GM11168 (cell line): ENCODE data around the gene CDK11B.
"Not testable (repeated sequence)": the region's sequence is repeated elsewhere in the genome, so short reads cannot be mapped to it uniquely, and the experiment has no call there.

ENCODE experiments used
- in situ Hi-C: fragments of 300-500 bp; cut with MboI; formaldehyde crosslinking; loops from one replicate; pipeline ENCODE4 v1.12.0; 2022; ENCODE audit warnings: low sequenced_read_pairs; ENCODE audit not compliant: unreplicated experiment

Gene CDK11B

GRCh38 chr1:1684031-1684681 is 25.4 kb upstream of the CDK11B start:
- in situ Hi-C loops = no loop called here

DNA sequence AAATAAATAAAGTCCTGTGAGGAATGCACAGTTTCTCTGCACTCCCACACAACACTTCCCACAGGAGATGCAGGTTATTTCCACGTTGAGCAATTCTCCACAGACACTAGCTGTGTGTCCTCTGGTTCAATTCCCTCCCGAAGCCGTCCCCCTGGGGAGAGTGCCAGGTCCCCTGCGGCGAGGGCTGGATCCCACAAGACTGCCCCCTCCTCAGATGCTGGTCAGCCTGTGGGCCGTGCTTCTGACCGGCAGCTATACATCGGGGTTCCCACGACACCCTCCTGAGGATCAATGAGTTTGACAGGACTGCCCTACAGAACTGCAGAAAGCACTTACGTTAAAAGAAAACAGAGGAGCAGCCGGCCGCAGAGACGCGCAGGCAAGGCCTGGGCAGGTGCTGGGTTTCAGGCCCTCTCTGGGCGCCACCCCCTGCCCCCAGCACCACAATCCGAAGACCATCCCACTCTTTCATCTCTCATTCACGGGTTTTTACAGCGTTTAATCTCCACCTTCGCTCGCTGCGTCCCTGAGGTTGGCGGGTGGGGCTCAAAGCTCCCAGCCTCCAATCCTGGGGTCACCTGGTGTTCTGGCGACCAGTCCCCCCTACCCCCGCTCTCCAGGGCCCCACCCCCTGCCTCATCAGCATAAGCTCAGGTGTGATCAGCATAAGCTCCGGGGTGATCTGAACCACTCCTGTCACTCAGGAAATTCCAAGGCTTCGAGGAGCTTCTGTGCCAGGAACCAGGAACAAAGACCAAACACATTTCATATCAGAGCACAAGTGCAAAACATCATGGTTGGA is 24.5 kb upstream of the CDK11B start:
- in situ Hi-C loops = no loop called here

GRCh38 chr1:1680912-1681273 is 22.1 kb upstream of the CDK11B start:
- in situ Hi-C loops = no loop called here

DNA sequence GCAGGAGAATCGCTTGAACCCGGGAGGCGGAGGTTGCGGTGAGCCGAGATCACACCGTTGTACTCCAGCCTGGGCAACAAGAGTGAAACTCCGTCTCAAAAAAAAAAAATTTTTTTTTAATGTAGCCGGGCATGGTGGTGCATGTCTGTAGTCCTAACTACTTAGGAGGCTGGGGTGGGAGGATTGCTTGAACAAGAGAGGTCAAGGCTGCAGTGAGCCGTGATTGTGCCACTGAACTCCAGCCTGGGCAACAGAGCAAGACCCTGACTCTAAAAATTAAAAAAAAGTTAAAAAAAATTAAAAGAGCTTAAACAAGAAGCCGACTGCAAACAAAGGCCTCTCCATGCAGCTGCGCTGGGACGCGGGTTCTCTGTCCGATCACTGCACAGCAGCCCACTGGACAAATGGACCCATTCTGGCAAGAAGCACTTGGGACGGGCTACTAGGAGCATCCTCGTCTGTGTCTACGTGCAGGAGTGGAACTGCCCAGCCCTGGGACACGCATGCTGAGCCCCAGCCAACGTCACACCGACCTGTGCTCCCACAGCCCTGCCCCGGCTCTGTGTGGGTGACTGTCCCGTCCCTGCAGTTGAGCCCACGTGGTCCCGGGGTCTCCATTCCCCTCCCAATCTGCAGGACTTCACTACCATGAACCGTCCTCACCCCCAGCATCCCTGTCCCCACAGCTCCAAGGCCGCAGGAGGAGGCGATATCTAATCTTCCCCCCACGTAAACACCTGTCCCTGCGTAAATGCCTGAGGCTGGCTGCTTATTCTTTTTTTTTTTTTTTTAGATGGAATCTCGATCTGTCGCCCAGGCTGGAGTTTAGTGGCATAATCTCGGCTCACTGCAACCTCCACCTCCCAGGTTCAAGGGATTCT is 21.5 kb upstream of the CDK11B start:
- in situ Hi-C loops = no loop called here

DNA sequence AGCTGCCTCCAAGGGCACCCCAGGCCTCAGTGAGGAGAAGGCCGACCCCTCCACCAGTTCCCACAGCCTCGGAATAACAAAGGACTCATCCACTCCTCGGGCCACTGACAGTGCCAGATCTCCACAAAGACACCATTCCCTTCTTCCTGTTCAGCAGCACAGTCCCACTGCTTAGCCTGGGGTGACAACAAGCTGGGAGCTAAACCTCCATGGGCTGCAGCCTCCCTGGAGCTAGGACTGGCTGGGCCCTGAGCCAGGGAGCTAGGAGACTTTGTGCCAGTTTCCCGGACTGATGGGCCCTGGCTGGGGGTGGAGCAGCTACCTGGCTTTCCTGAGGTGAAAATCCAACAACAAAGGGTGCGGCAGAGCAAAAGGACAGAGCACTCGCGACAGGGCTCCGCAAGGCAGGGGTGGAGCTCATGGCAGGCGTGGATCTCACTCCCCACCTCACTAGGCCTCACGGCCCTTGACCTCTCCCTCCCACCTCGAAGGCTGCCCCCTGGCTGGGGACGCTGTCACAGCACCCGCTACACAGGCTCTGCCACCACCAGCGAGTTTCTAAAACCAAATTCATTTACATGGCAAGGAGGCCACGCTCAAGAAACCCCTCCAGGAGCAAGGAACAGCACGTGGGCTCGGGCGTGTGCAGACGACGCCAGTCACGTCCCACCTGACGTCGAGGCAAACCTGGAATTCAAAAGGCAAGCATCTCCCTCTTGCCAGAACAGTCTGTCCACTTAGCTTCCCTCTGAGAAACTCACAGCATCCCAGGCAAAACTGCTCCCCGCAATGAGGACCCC is 20.0 kb upstream of the CDK11B start:
- in situ Hi-C loops = no loop called here

GRCh38 chr1:1677718-1678580 is 19.1 kb upstream of the CDK11B start:
- in situ Hi-C loops = no loop called here

DNA sequence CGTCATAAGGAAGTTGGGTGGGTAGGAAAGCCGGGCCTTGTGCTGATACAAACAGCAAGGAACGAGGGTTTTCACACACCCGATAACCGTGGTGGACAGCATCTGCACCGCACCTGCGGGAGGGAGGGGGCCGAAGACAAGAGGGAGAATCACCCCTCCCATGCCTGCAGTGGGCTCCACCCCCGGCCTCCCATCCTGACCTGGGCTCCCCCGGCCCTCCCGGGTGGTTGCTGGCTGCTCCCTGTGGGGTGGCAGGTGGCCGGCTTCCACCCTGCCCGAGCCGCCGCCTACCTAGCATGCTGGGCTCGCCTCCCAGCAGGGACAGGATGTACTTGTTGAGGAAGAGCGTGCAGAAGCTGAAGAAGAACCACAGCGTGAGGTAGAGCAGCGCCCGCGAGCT is 17.3 kb upstream of the CDK11B start:
- in situ Hi-C loops = not testable (repeated sequence)

GRCh38 chr1:1675218-1675617 is 16.4 kb upstream of the CDK11B start:
- in situ Hi-C loops = not testable (repeated sequence)

DNA sequence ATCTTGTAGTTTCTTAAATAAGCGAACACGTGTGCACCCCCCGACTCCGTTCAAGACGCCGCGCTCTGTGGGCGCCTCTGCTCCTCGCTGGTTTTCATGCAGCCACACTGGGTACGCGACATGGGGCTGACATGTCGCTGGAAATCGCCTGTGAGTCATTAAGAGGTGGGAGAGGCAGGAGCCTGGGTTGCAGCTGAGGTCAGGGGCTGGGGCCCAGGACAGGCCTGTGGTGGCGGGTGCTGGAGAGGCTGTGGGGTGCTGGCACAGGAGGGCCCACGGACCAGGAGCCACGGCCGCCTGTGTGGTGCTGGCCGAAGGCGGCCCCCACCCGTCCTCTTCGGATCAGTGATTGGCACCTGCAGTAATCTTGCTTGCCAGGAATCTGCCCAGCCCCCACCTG is 16.0 kb upstream of the CDK11B start:
- in situ Hi-C loops = not testable (repeated sequence)

- in situ Hi-C loops = no loop called here
Observed at GRCh38 chr1:1672181-1672965, 13.6 kb upstream of the CDK11B start.

- in situ Hi-C loops = no loop called here
Observed at GRCh38 chr1:1671365-1672119, 12.7 kb upstream of the CDK11B start.

- in situ Hi-C loops = no loop called here
Observed at GRCh38 chr1:1670866-1671265, 12.1 kb upstream of the CDK11B start.

- in situ Hi-C loops = no loop called here
Observed at GRCh38 chr1:1669468-1670440, 10.9 kb upstream of the CDK11B start.

GRCh38 chr1:1666526-1666925 is 7.7 kb upstream of the CDK11B start:
- in situ Hi-C loops = no loop called here

DNA sequence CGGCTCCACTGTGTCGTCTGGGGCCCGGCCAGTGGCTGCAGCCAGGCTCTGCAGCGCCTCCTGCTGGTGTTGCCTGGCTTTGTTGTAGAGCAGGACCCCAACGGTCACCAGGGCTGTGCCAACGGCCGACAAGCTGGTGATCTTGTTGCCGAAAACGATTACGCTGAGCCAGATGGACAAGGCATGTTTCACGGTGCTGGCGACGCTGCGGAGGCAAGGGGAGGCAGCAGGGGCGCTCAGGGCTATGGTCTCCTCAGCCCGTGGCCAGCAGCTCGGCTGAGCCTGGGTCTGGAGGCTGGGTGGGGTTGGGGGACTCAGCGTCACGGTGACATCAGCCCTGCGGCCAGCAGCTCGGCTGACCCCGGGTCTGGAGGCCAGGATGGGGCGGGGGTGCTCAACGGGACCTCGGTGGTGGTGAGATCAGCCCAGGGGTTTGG is 7.0 kb upstream of the CDK11B start:
- in situ Hi-C loops = no loop called here

DNA sequence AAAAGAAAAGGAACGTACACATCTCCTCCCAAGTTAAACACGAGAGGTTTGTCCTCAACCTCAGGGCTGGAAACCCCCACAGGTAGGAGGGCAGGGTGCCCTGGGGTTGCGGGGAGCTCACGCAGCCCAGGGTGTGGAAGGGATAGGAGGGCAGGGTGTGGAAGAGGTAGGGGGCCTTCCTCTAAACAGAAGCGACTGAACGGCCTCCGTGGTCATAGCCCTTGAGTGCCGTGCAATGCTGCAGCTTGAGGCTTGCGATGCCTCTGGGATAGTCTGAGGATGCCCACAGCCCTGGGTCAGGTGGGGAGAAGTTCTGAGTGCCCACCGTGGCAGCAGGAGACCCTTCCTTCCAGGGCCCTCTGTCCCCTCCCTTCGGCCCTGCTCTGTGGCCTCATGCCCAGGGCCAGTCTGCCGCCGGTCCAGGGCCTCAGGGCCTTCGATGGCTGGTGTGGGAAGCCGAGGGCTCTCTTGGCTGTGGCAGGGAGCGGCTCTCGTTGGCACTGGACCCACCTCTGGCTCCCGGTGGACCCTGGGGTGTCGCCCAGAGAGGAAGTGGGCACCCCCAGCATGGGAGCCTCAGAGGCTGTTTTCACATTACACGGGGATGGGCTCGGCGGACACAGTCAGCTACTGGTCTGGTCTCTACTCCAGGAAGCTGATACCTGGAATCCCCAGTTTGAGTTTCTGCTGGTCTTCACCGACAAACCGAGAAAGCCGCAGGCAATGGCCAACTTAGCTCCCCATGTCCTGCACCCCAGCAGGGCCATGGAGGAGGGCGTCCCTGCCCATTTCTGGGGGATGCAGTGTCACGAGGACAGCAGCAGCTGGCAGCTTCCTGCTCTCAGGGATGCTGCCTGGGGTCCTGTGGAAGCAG is 6.4 kb upstream of the CDK11B start:
- in situ Hi-C loops = no loop called here
